ENCODE measurements around the gene LMF1.

Gene LMF1

GRCh38 chr16:880471-881171 is 90.2 kb downstream of the LMF1 start:
- no peaks in the 10 kb centered on the region for H3K4me1 ChIP-seq (ENCODE audit: control insufficient read depth, low read length)
- H3K9me3 ChIP-seq (ENCODE audit: control insufficient read depth, insufficient read depth, low read length): no peaks in the 10 kb centered on the region
- H3K36me3 ChIP-seq (ENCODE audit: control insufficient read depth, low read length): no peaks in the 10 kb centered on the region
- no peaks in the 10 kb centered on the region for H3K27me3 ChIP-seq (ENCODE audit: control insufficient read depth, low read length)
- H3F3A ChIP-seq (ENCODE audit: control insufficient read depth, insufficient read depth): no peaks in the 10 kb centered on the region
- no peak overlapping the region for H3K4me3 ChIP-seq (ENCODE audit: low read length)
- H3K9me2 ChIP-seq (replicated peaks; ENCODE audit: control insufficient read depth, low read length): no peaks in the 10 kb centered on the region
- no peak overlapping the region for H3K4me2 ChIP-seq (ENCODE audit: low read length)
- no peak overlapping the region for H3K27ac ChIP-seq (ENCODE audit: low read depth, low read length)
- TF ChIP-seq CTCF (IDR thresholded peaks at IDR 0.05; ENCODE audit: low read depth, low read length, poor library complexity, severe bottlenecking) (no peak), EZH2phosphoT487 (IDR thresholded peaks at IDR 0.05; ENCODE audit: borderline replicate concordance, low read length) (no peak)
- no peaks in the 10 kb centered on the region for H4K20me1 ChIP-seq (ENCODE audit: control insufficient read depth, insufficient read depth, low read depth, low read length)
- no peaks in the 10 kb centered on the region for H3K79me2 ChIP-seq (ENCODE audit: control insufficient read depth, low read length)

GRCh38 chr16:879986-880385 is 90.8 kb downstream of the LMF1 start:
- Histone ChIP-seq H3K27me3 (ENCODE audit: control insufficient read depth, low read length) (no peaks in the 10 kb centered on the region), H3K4me2 (ENCODE audit: low read length) (no peak overlapping the region)

GRCh38 chr16:879461-879861 is 91.3 kb downstream of the LMF1 start:
- Histone ChIP-seq H3K27ac (ENCODE audit: low read depth, low read length) (no peak overlapping the region), H3K9me3 (ENCODE audit: control insufficient read depth, insufficient read depth, low read length) (no peaks in the 10 kb centered on the region), H3K79me2 (ENCODE audit: control insufficient read depth, low read length) (no peaks in the 10 kb centered on the region), H4K20me1 (ENCODE audit: control insufficient read depth, insufficient read depth, low read depth, low read length) (no peaks in the 10 kb centered on the region), H3K27me3 (ENCODE audit: control insufficient read depth, low read length) (no peaks in the 10 kb centered on the region), H3K9me2 (replicated peaks; ENCODE audit: control insufficient read depth, low read length) (no peaks in the 10 kb centered on the region), H3F3A (ENCODE audit: control insufficient read depth, insufficient read depth) (no peaks in the 10 kb centered on the region), H3K4me1 (ENCODE audit: control insufficient read depth, low read length) (no peaks in the 10 kb centered on the region), H3K4me2 (ENCODE audit: low read length) (no peak overlapping the region), H3K4me3 (ENCODE audit: low read length) (no peak overlapping the region), H3K36me3 (ENCODE audit: control insufficient read depth, low read length) (no peaks in the 10 kb centered on the region)
- no peak for TF ChIP-seq EZH2phosphoT487 (IDR thresholded peaks at IDR 0.05; ENCODE audit: borderline replicate concordance, low read length)
- no peak for TF ChIP-seq CTCF (IDR thresholded peaks at IDR 0.05; ENCODE audit: low read depth, low read length, poor library complexity, severe bottlenecking)

More at GRCh38 chr16:879986-880385, 90.8 kb downstream of the LMF1 start:
- no peak overlapping the region for H3K4me3 ChIP-seq (ENCODE audit: low read length)
- H3K4me1 ChIP-seq (ENCODE audit: control insufficient read depth, low read length): no peaks in the 10 kb centered on the region
- no peaks in the 10 kb centered on the region for H3K36me3 ChIP-seq (ENCODE audit: control insufficient read depth, low read length)
- no peaks in the 10 kb centered on the region for H3K9me3 ChIP-seq (ENCODE audit: control insufficient read depth, insufficient read depth, low read length)
- no peaks in the 10 kb centered on the region for H3F3A ChIP-seq (ENCODE audit: control insufficient read depth, insufficient read depth)
- H3K9me2 ChIP-seq (replicated peaks; ENCODE audit: control insufficient read depth, low read length): no peaks in the 10 kb centered on the region
- TF ChIP-seq EZH2phosphoT487 (IDR thresholded peaks at IDR 0.05; ENCODE audit: borderline replicate concordance, low read length) (no peak), CTCF (IDR thresholded peaks at IDR 0.05; ENCODE audit: low read depth, low read length, poor library complexity, severe bottlenecking) (no peak)
- H4K20me1 ChIP-seq (ENCODE audit: control insufficient read depth, insufficient read depth, low read depth, low read length): no peaks in the 10 kb centered on the region
- no peaks in the 10 kb centered on the region for H3K79me2 ChIP-seq (ENCODE audit: control insufficient read depth, low read length)
- no peak overlapping the region for H3K27ac ChIP-seq (ENCODE audit: low read depth, low read length)

Data from DOHH2 (cell line).